ENCODE data around the gene PCSK9. TPM values are rescaled to one million over a fixed set of nuclear protein-coding genes. Genes with fewer than 3 reads are reported as not detected.

The PCSK9 gene
- total RNA-seq, 3 donors from 2014 or later: 3.6 to 14.1 (median 9.2) TPM

DNA sequence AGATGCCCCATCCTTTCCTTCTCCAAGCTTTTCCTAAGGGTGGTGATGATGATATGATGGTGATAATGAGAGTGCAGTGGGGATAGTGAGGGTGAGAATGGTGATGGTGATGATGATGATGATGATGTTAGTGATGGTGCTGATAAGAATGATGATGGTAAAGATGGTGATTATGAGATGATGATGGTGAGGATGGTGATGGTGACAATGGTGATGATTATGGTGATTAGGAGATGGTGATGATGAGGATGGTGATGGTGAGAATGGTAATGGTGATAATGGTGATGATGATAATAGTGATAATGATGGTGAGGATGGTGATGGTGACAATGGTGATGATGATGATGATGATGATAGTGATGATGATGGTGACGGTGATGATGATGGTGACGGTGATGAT, 36.7 kb upstream of the PCSK9 start:
- no peak for ATAC-seq
- no peaks in the 10 kb centered on the region for H3K9me3 ChIP-seq
- no peak overlapping the region for H3K4me3 ChIP-seq
- intact Hi-C loops (cut with DNase I, micrococcal nuclease): no loop called here
- DNase-seq: no peak
- TF ChIP-seq, protein P1, sequence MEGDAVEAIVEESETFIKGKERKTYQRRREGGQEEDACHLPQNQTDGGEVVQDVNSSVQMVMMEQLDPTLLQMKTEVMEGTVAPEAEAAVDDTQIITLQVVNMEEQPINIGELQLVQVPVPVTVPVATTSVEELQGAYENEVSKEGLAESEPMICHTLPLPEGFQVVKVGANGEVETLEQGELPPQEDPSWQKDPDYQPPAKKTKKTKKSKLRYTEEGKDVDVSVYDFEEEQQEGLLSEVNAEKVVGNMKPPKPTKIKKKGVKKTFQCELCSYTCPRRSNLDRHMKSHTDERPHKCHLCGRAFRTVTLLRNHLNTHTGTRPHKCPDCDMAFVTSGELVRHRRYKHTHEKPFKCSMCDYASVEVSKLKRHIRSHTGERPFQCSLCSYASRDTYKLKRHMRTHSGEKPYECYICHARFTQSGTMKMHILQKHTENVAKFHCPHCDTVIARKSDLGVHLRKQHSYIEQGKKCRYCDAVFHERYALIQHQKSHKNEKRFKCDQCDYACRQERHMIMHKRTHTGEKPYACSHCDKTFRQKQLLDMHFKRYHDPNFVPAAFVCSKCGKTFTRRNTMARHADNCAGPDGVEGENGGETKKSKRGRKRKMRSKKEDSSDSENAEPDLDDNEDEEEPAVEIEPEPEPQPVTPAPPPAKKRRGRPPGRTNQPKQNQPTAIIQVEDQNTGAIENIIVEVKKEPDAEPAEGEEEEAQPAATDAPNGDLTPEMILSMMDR (IDR thresholded peaks at IDR 0.05): no peak
- H3K4me1 ChIP-seq (ENCODE audit: low read depth): no peaks in the 10 kb centered on the region
- no peaks in the 10 kb centered on the region for H3K36me3 ChIP-seq (ENCODE audit: low read depth)

DNA sequence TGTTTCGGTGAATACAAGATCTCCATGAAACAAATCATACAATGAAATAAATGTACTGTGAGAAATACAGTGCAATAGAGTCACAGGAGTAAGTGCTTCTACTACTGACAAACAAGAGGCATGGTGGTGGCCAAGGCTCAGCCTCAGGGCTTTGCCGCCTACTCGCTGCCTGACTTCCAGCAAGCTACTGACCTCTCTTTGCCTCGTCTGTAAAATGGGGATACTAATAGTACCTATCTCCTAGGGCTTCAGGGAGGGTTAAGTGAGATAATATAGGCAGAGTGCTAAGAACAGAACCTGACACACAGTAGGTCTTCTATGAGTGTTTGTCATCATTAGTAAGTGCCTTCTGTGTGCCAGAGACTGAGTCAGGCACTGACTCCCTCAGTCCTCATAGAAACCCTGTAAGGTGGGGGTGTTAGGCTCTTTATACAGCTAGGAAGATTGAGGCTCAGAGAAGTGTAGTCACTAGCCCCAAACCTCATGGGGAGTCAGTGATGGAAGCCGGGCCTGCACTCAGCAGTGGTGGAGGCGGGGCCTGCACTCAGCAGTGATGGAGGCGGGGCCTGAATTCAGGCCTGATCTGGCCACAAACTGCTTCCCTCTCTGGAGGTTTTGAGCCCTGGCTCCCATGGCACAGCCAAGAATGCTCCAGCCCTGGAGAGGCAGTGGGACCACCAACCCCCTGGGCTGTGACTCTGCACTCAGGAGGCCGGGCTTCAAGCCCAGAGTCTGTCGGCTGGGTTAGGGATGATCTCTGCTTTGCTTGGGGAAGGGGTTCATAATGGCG, 33.8 kb upstream of the PCSK9 start:
- no peaks in the 10 kb centered on the region for H3K36me3 ChIP-seq (ENCODE audit: low read depth)
- TF ChIP-seq, protein P1 (IDR thresholded peaks at IDR 0.05): no peak
- H3K9me3 ChIP-seq: no peaks in the 10 kb centered on the region
- H3K4me1 ChIP-seq (ENCODE audit: low read depth): no peaks in the 10 kb centered on the region
- intact Hi-C loops (cut with DNase I, micrococcal nuclease): no loop called here
- peak; percentile 14 for ATAC-seq
- no peak overlapping the region for H3K4me3 ChIP-seq
- DNase-seq: no peak

DNA sequence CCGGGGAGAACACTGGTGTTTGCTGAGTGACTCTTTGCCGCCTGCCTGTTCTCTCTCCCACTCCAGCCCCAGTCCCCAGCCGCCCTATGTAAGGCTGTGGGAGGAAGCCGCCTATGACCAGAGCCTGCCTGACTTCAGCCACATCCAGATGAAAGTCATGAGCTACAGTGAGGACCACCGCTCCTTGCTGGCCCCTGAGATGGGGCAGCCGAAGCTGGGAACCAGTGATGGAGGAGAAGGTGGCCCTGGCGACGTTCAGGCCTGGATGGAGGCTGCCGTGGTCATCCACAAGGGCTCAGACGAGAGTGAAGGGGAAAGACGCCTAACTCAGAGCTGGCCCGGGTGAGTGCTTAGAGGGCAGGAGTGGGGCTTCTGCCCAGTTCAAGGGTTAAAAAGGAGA, 32.4 kb upstream of the PCSK9 start:
- no peaks in the 10 kb centered on the region for H3K4me1 ChIP-seq (ENCODE audit: low read depth)
- DNase-seq: no peak
- no peaks in the 10 kb centered on the region for H3K36me3 ChIP-seq (ENCODE audit: low read depth)
- H3K4me3 ChIP-seq: no peak overlapping the region
- intact Hi-C loops (cut with DNase I, micrococcal nuclease): no loop called here
- no peak for ATAC-seq
- no peaks in the 10 kb centered on the region for H3K9me3 ChIP-seq
- TF ChIP-seq, protein P1 (IDR thresholded peaks at IDR 0.05): no peak

DNA sequence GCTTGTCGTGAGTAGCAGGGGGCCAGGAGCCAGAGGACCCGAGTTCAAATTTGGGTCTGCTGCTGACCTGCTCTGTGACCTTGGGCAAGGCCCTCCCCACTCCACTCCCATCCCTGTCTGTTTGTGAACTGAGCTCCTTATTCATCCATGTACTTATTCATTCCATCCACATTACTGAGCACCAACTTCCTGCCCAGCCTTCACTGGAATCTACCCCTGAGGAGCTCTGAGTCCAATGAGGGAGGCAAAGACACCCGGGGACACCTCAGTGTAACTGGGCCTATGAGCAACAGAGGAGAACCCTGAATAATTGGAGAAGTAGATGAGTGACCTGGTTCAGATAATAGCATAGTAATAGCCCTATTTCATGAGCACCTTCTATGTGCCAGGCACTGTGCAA, 31.7 kb upstream of the PCSK9 start:
- no peaks in the 10 kb centered on the region for H3K4me1 ChIP-seq (ENCODE audit: low read depth)
- intact Hi-C loops (cut with DNase I, micrococcal nuclease): no loop called here
- ATAC-seq: no peak
- H3K4me3 ChIP-seq: no peak overlapping the region
- H3K9me3 ChIP-seq: no peaks in the 10 kb centered on the region
- TF ChIP-seq, protein P1 (IDR thresholded peaks at IDR 0.05): no peak
- H3K36me3 ChIP-seq (ENCODE audit: low read depth): no peaks in the 10 kb centered on the region
- DNase-seq: no peak

DNA sequence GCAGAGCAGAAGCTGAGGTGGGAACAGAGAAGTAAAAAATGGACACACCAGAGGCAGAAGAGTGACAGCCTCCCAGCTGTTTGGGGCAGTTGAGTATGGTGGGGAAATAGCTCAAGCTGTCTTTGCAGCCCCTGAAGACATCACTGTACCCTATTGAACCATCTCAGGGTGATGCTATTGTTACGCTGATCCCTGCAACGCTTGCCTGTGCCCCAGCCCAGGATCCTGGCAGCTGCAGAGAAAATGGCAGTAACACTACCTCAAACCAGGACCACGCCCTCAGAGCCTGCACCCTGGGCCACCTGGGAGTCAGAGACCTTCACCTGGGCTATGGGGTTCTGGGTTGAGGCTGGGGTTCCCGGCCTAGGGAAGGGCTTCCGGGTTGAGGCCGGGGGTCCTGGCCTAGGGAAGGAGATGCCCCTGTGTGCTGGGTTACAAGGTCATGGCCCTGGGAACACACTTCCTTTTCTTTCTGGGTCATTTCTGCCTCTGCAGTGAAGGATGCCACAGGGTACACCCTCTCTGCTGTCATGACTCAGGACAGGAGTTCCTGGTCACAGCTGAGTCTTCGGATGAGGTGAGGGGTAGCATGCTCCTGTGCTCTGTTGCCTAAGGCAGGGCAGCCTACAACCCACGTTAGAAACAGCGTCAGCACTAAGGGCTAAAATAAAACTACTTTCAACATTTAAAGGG, 29.0 kb upstream of the PCSK9 start:
- no peaks in the 10 kb centered on the region for H3K9me3 ChIP-seq
- no peak for DNase-seq
- no peaks in the 10 kb centered on the region for H3K36me3 ChIP-seq (ENCODE audit: low read depth)
- intact Hi-C loops (cut with DNase I, micrococcal nuclease): no loop called here
- no peak for ATAC-seq
- H3K4me1 ChIP-seq (ENCODE audit: low read depth): no peaks in the 10 kb centered on the region
- TF ChIP-seq, protein P1 (IDR thresholded peaks at IDR 0.05): no peak
- no peak overlapping the region for H3K4me3 ChIP-seq
